GM21723 (cell line): ENCODE data around the gene TMPRSS11D.

Experiments used
- ATAC-seq: cut with Tn5 transposase; IDR thresholded peaks from one replicate; pipeline ENCODE4 v1.9.1; 2021; ENCODE audit warnings: mild to moderate bottlenecking, moderate library complexity; ENCODE audit not compliant: unreplicated experiment

Gene TMPRSS11D

GRCh38 chr4:67891645-67892044 lies 7.8 kb upstream of the TMPRSS11D start:
- ATAC-seq, result peak; percentile 64

GRCh38 chr4:67886281-67886680 lies 2.5 kb upstream of the TMPRSS11D start:
- ATAC-seq, result no peak

GRCh38 chr4:67885762-67886161 lies 2.0 kb upstream of the TMPRSS11D start:
- no peak for ATAC-seq

- no peak for ATAC-seq
These were observed 899 bp upstream of the TMPRSS11D start for GRCh38 chr4:67884701-67885100.

- ATAC-seq, result no peak
These were observed 344 bp downstream of the TMPRSS11D start for GRCh38 chr4:67883458-67883857.

- ATAC-seq, result no peak
These were observed 2.8 kb downstream of the TMPRSS11D start for GRCh38 chr4:67880866-67881610.

GRCh38 chr4:67879486-67879885 lies 4.3 kb downstream of the TMPRSS11D start:
- ATAC-seq, result no peak

- no peak for ATAC-seq
These were observed 6.7 kb downstream of the TMPRSS11D start for GRCh38 chr4:67877086-67877485.

- no peak for ATAC-seq
These were observed 8.8 kb downstream of the TMPRSS11D start for GRCh38 chr4:67874986-67875385.

GRCh38 chr4:67873116-67873515 lies 10.7 kb downstream of the TMPRSS11D start:
- ATAC-seq, result no peak

- ATAC-seq, result peak; percentile 91
These were observed 11.9 kb downstream of the TMPRSS11D start for GRCh38 chr4:67871867-67872266.

GRCh38 chr4:67869580-67870190 lies 14.1 kb downstream of the TMPRSS11D start:
- ATAC-seq, result no peak

- no peak for ATAC-seq
These were observed 22.3 kb downstream of the TMPRSS11D start for GRCh38 chr4:67861513-67861912.

- ATAC-seq, result no peak
These were observed 30.5 kb downstream of the TMPRSS11D start for GRCh38 chr4:67853336-67853735.

GRCh38 chr4:67820903-67821302 lies 62.9 kb downstream of the TMPRSS11D start:
- no peak for ATAC-seq

- no peak for ATAC-seq
These were observed 73.8 kb downstream of the TMPRSS11D start for GRCh38 chr4:67810011-67810410.

GRCh38 chr4:67809502-67809901 lies 74.3 kb downstream of the TMPRSS11D start:
- ATAC-seq, result no peak

GRCh38 chr4:67796810-67797209 lies 87.0 kb downstream of the TMPRSS11D start:
- ATAC-seq, result no peak

GRCh38 chr4:67790721-67791120 lies 93.1 kb downstream of the TMPRSS11D start:
- ATAC-seq, result no peak

- no peak for ATAC-seq
These were observed 96.5 kb downstream of the TMPRSS11D start for GRCh38 chr4:67787311-67787710.

- ATAC-seq, result no peak
These were observed 98.3 kb downstream of the TMPRSS11D start for GRCh38 chr4:67785528-67785927.

- no peak for ATAC-seq
These were observed 104.2 kb downstream of the TMPRSS11D start for GRCh38 chr4:67779631-67780030.

GRCh38 chr4:67776746-67777145 lies 107.1 kb downstream of the TMPRSS11D start:
- ATAC-seq, result no peak
